Measurements from ENCODE around the gene LCLAT1.

LCLAT1 gene

DNA sequence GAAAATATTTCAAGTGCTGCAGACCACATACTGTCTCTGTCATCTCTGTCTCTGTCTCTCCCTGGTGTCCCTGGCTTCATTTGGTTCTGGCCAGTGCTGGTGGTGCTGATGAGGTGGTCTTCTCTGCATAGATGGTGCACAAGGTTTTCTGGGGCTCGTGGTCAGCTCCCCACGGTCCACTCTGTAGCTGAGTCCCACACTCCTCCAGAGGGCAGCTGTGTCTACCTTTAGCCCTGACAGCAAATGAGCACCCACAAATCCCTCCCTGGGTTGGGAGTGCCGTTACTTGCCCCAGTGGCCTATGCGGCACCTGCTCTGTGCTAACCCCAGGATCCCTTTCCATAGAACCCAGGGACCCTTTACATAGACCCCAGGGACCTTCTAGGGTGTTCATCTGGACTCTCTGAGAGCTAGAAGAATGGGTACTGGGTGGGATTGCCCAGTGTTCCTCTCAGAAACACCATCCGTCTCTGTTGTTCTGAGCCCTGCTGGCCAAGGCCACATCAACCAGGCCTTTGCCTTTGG lies 230.9 kb downstream of the LCLAT1 start (continued):
- TF ChIP-seq, protein P1, sequence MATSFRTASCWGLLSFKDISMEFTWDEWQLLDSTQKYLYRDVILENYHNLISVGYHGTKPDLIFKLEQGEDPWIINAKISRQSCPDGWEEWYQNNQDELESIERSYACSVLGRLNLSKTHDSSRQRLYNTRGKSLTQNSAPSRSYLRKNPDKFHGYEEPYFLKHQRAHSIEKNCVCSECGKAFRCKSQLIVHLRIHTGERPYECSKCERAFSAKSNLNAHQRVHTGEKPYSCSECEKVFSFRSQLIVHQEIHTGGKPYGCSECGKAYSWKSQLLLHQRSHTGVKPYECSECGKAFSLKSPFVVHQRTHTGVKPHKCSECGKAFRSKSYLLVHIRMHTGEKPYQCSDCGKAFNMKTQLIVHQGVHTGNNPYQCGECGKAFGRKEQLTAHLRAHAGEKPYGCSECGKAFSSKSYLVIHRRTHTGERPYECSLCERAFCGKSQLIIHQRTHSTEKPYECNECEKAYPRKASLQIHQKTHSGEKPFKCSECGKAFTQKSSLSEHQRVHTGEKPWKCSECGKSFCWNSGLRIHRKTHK (tag by site-specific recombination; IDR thresholded peaks at IDR 0.05): no peak
- TF ChIP-seq ZFP41 (tag by site-specific recombination; IDR thresholded peaks at IDR 0.05; ENCODE audit: borderline replicate concordance): no peak
- TF ChIP-seq ZNF791 (tag by site-specific recombination; IDR thresholded peaks at IDR 0.05): no peak

DNA sequence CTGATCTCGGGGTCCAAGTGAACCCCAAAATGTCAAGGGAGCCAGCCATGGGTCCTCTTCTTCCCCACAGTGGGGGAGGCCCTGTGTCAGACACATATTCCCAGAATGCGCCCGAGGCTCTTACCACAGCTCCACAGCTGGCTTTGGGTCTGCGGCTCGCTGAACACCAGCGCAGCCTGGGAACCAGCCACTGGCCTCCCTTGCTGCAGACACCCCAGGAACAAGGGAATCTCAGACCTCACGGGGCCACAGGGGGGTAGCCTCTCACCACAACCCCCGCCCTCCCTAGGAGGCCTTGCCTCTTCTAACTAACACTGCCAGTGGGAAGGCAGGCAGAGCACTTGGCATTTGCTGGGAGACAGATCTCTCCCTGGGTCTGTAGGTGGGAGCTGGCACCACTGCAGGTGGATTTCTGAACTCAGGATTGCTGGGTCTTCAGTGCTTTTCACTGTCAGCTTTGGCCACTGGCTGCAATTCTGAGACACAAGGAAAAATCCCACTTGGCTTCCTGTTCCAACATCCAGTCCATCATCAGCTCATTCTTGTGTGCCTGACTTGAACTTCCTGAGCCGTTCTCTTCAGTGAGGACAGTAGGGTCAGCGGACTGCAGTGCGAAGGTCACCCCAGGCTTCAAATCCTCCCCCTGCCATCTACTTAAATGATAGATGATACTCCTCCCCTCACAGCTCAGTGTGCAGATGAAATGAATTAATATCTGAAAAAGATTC lies 231.5 kb downstream of the LCLAT1 start:
- POLR2A ChIA-PET: no interaction called here
- Histone ChIP-seq H3K27ac (ENCODE audit: extremely low read depth, low read depth, low read length) (no peak overlapping the region), H3K9me3 (ENCODE audit: control insufficient read depth, insufficient read depth, low read depth, low read length) (no peaks in the 10 kb centered on the region), H3K4me1 (ENCODE audit: control insufficient read depth, insufficient read depth, low read length) (no peaks in the 10 kb centered on the region), H3K36me3 (ENCODE audit: control insufficient read depth in 2 of 2, insufficient read depth in 1 of 2, low read length in 2 of 2) (no peaks in the 10 kb centered on the region), H3K4me3 (ENCODE audit: low read depth, low read length) (no peak overlapping the region)
- TF ChIP-seq GLIS1 (tag by site-specific recombination; IDR thresholded peaks at IDR 0.05) (peak; percentile 8; the same call in 1 of the 2 replicates), REPIN1 (tag by site-specific recombination; IDR thresholded peaks at IDR 0.05; ENCODE audit: low read depth) (no peak)
- CTCF ChIA-PET: interaction anchor here (0.6 to 0.7 kb wide), 3 partner anchors 33 to 555 kb away, joined by 3 to 4 read pairs (median 3); no protein-coding TSS in a partner anchor

DNA sequence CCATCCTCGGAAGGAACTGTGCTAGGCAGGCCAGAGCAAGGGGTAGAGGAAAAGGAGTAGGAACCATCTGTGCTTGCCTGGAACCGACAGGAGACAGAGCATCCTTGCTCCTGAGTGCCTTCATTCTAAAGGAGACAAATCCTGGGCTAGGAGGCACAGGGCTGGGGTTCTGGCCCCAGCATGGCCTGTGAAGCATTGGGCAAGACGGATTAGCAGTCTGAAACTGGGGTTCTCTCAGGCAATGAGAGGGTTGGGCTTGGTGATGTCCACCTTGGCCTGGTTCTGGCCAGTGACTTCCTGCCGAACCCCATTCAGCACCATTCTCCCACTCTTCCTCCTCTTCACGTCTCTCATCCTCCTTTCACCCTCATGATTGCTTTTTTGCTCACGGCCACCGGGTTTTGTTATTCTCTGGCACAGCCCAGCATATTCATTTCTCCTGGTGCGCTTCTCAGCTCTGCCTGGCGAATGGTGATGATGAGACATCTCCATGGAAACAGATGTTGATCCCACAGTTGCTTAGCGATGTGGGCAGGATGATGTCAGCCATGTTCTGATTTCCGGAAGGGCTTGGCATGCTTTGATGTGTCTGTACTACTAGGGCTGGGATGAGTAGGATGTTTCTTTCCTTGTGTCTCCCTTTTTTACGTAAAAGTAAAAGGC lies 232.5 kb downstream of the LCLAT1 start:
- ChIA-PET CTCF (no interaction called here), POLR2A (no interaction called here)
- Histone ChIP-seq H3K27ac (ENCODE audit: extremely low read depth, low read depth, low read length) (no peak overlapping the region), H3K9me3 (ENCODE audit: control insufficient read depth, insufficient read depth, low read depth, low read length) (no peaks in the 10 kb centered on the region), H3K4me3 (ENCODE audit: low read depth, low read length) (no peak overlapping the region), H3K4me1 (ENCODE audit: control insufficient read depth, insufficient read depth, low read length) (no peaks in the 10 kb centered on the region), H3K36me3 (ENCODE audit: control insufficient read depth in 2 of 2, insufficient read depth in 1 of 2, low read length in 2 of 2) (no peaks in the 10 kb centered on the region)
- TF ChIP-seq ZNF747 (tag by site-specific recombination; IDR thresholded peaks at IDR 0.05): no peak
- no peak for TF ChIP-seq ZNF843 (tag by site-specific recombination; IDR thresholded peaks at IDR 0.05)
- TF ChIP-seq RBAK (tag by site-specific recombination; IDR thresholded peaks at IDR 0.05): no peak
- no peak for TF ChIP-seq ZNF121 (tag by site-specific recombination; IDR thresholded peaks at IDR 0.05)
- TF ChIP-seq SALL2 (tag by site-specific recombination; IDR thresholded peaks at IDR 0.05; ENCODE audit: borderline replicate concordance): no peak
- TF ChIP-seq, protein P2, sequence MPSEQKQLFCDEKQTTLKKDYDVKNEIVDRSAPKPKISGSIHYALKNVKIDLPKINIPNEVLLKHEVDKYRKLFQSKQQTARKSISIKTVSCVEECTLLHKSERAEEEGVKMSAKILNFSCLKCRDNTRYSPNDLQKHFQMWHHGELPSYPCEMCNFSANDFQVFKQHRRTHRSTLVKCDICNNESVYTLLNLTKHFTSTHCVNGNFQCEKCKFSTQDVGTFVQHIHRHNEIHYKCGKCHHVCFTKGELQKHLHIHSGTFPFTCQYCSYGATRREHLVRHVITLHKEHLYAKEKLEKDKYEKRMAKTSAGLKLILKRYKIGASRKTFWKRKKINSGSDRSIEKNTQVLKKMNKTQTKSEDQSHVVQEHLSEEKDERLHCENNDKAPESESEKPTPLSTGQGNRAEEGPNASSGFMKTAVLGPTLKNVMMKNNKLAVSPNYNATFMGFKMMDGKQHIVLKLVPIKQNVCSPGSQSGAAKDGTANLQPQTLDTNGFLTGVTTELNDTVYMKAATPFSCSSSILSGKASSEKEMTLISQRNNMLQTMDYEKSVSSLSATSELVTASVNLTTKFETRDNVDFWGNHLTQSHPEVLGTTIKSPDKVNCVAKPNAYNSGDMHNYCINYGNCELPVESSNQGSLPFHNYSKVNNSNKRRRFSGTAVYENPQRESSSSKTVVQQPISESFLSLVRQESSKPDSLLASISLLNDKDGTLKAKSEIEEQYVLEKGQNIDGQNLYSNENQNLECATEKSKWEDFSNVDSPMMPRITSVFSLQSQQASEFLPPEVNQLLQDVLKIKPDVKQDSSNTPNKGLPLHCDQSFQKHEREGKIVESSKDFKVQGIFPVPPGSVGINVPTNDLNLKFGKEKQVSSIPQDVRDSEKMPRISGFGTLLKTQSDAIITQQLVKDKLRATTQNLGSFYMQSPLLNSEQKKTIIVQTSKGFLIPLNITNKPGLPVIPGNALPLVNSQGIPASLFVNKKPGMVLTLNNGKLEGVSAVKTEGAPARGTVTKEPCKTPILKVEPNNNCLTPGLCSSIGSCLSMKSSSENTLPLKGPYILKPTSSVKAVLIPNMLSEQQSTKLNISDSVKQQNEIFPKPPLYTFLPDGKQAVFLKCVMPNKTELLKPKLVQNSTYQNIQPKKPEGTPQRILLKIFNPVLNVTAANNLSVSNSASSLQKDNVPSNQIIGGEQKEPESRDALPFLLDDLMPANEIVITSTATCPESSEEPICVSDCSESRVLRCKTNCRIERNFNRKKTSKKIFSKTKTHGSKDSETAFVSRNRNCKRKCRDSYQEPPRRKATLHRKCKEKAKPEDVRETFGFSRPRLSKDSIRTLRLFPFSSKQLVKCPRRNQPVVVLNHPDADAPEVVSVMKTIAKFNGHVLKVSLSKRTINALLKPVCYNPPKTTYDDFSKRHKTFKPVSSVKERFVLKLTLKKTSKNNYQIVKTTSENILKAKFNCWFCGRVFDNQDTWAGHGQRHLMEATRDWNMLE (tag by site-specific recombination; conservative IDR thresholded peaks at IDR 0.05; ENCODE audit: low read depth): no peak
- TF ChIP-seq, protein P3, sequence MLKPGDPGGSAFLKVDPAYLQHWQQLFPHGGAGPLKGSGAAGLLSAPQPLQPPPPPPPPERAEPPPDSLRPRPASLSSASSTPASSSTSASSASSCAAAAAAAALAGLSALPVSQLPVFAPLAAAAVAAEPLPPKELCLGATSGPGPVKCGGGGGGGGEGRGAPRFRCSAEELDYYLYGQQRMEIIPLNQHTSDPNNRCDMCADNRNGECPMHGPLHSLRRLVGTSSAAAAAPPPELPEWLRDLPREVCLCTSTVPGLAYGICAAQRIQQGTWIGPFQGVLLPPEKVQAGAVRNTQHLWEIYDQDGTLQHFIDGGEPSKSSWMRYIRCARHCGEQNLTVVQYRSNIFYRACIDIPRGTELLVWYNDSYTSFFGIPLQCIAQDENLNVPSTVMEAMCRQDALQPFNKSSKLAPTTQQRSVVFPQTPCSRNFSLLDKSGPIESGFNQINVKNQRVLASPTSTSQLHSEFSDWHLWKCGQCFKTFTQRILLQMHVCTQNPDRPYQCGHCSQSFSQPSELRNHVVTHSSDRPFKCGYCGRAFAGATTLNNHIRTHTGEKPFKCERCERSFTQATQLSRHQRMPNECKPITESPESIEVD (tag by site-specific recombination; IDR thresholded peaks at IDR 0.05): no peak
- TF ChIP-seq ZNF248 (tag by site-specific recombination; IDR thresholded peaks at IDR 0.05): no peak
- TF ChIP-seq ZNF473 (tag by site-specific recombination; IDR thresholded peaks at IDR 0.05): no peak
- TF ChIP-seq ZFHX2 (tag by site-specific recombination; conservative IDR thresholded peaks at IDR 0.05): no peak
- TF ChIP-seq, protein P4, sequence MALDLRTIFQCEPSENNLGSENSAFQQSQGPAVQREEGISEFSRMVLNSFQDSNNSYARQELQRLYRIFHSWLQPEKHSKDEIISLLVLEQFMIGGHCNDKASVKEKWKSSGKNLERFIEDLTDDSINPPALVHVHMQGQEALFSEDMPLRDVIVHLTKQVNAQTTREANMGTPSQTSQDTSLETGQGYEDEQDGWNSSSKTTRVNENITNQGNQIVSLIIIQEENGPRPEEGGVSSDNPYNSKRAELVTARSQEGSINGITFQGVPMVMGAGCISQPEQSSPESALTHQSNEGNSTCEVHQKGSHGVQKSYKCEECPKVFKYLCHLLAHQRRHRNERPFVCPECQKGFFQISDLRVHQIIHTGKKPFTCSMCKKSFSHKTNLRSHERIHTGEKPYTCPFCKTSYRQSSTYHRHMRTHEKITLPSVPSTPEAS (tag by site-specific recombination; IDR thresholded peaks at IDR 0.05): no peak
- TF ChIP-seq ZBTB21 (tag by site-specific recombination; IDR thresholded peaks at IDR 0.05): no peak
- no peak for TF ChIP-seq GLIS2 (tag by site-specific recombination; IDR thresholded peaks at IDR 0.05)
- no peak for TF ChIP-seq BCL11A (tag by site-specific recombination; IDR thresholded peaks at IDR 0.05; ENCODE audit: low read depth)
- TF ChIP-seq, protein P5, sequence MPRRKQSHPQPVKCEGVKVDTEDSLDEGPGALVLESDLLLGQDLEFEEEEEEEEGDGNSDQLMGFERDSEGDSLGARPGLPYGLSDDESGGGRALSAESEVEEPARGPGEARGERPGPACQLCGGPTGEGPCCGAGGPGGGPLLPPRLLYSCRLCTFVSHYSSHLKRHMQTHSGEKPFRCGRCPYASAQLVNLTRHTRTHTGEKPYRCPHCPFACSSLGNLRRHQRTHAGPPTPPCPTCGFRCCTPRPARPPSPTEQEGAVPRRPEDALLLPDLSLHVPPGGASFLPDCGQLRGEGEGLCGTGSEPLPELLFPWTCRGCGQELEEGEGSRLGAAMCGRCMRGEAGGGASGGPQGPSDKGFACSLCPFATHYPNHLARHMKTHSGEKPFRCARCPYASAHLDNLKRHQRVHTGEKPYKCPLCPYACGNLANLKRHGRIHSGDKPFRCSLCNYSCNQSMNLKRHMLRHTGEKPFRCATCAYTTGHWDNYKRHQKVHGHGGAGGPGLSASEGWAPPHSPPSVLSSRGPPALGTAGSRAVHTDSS (tag by site-specific recombination; IDR thresholded peaks at IDR 0.05): no peak
- TF ChIP-seq ZNF660 (tag by site-specific recombination; IDR thresholded peaks at IDR 0.05): no peak

Measured in HEK293 (cell line).